GM12873 (cell line): ENCODE measurements around the gene INF2.

ENCODE experiments used
- TF ChIP-seq, protein P1 (sequence below): IDR thresholded peaks from 2 replicates; pipeline ENCODE4 v1.5.1; 2012; ENCODE audit warnings: low read depth, mild to moderate bottlenecking, moderate library complexity, low read length, control low read depth; ENCODE audit not compliant: insufficient read depth; ENCODE audit errors: missing control alignments

Gene INF2

GRCh38 chr14:104644656-104645378 lies 44.6 kb upstream of the INF2 start:
- TF ChIP-seq, protein P1, sequence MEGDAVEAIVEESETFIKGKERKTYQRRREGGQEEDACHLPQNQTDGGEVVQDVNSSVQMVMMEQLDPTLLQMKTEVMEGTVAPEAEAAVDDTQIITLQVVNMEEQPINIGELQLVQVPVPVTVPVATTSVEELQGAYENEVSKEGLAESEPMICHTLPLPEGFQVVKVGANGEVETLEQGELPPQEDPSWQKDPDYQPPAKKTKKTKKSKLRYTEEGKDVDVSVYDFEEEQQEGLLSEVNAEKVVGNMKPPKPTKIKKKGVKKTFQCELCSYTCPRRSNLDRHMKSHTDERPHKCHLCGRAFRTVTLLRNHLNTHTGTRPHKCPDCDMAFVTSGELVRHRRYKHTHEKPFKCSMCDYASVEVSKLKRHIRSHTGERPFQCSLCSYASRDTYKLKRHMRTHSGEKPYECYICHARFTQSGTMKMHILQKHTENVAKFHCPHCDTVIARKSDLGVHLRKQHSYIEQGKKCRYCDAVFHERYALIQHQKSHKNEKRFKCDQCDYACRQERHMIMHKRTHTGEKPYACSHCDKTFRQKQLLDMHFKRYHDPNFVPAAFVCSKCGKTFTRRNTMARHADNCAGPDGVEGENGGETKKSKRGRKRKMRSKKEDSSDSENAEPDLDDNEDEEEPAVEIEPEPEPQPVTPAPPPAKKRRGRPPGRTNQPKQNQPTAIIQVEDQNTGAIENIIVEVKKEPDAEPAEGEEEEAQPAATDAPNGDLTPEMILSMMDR: no peak

- TF ChIP-seq, protein P1: no peak
Measured at GRCh38 chr14:104647467-104648043, 41.9 kb upstream of the INF2 start.

DNA sequence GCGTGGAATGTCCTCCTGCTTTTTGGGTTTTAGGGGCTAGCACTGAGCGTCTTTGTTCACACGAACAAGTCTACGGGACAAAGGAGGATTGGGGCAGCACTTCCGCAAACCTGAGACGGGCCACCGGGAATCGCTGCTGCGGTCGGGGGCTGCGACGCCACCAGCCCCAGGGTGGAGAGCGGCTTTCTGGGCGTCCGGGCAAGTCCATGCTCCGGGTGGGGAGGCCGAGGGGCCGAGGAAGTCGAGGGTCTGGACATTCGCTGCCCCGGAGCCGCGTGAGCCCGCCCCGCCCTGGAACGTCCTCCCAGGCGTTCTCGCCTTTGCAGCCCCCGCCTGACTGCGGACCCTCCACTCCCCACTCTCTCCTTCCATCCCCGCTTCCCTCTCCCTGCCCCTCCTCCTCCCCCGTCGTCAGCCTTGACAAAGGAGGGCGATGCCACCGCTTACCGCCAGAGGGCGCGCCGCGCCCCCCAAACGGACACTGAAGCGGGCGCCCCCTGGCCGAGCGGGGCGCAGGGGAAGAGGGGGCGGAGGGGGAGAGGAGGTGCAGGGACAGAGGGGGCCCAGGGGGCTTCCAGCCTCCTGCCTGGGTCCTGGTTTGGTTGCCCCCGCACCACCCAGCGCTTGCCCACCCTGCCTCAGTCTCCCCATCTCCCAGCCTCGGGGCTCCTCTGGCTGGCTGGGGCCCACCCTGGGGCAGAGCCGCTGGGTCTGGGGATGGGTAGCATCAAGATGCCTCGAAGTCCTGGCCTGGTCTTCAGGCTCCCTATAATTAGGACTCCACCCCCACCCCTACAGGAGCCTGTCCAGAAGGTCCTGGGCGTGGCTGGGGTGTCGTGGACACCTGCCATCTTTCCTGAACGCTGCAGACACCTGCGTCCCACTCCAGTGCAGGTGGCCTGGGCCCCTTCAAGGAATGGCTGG lies 39.1 kb upstream of the INF2 start:
- TF ChIP-seq, protein P1: peak; percentile 97

DNA sequence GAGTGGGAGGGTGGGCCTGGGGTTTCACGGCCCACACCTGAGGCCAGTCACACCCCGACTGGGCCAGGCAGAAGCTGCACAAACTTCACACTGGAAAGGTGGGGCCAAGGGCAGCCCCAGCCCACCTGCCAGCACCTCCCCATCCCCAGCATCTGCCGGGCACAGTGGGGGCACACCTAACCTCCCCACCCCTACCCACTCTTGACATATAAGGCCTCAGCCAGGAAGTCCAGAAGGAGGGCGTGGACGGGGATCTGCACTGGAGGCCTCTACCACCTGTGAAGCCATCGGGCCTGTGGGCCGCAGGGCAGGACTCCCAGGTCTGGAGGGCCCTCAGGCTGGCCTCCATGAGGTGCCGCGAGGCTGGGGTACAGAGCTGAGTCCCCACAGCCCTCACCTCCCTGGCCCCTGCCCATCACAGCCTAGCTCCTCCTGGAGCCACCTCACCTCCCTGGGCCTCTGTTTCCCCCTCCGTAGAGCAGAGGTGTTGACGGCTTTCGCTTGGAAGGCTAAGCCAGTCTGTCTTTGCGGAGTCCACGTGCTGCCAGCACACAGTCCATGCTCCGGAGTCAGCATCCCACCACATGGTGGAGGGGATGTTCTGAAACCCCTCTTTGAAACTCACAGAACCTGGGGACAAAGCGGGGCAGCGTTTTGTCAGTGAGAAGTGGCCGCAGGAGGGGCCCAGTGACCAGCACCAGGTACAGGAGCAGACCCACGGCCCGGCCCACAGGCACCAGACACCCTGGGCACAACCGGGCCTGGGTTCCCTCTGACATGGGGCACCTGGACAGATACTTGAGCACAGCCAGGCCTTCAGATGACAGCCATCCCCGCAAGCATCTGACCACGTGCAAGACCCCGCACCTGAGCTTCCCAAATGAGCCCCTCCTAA lies 38.2 kb upstream of the INF2 start:
- TF ChIP-seq, protein P1: no peak

DNA sequence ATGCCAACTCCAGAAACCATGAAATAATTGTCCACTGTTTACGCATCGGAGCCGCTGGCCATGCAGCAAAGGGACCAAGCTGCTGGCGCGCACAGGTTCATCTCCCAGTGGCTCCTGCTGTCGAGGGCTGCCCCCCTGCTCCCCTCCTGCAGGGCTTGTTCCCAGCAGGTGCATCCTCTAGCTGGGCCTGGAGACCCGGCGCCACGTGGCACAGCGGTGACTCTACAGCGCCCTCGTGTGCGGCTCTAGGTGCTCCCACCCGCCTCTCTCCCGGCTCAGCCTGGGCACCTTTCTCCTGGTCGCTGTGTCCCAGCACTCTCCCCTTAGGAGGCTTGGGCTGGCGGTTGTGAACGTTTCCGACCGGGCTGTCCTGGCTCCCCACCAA lies 37.5 kb upstream of the INF2 start:
- TF ChIP-seq, protein P1: no peak

GRCh38 chr14:104652386-104652785 lies 37.0 kb upstream of the INF2 start:
- TF ChIP-seq, protein P1: no peak
